ENCODE data around the gene PDE4D.

PDE4D gene

DNA sequence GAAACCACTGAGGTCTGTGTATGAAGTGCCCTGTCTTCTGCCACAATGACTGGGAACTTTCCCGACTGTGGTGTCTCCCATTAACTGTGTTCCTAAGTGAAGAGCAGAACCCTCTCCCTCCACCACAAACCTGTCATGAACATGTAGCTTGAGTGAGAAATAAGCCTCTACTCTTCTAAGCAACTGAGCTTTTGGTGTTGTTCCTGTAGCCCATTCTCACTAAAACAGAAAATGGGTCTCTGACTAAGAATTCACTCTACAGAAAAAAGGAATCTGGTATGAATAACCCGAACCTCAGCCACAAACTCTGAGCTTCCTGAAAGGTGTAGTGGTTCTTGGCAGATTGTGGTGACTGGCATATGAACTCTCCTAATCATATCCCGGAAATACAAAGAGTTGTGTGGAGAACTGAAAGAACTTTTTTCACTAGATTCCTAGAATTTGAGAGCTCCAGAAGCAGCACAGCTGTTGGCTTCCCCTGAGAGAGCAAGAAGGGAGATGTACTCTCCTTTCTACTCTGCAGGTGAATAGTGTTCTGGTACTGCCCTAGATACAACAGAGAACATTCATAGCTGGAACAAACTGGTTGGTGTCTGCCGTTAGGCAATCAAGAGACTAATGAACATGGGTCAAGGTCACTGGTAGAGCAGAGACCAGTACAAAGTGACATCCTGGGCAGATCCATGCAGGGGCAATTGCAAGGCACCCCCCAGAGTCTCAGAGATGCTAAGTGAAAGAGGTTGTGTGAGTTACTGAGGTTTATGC, 283.8 kb downstream of the PDE4D start:
- H3K27me3 ChIP-seq (ENCODE audit: control insufficient read depth, insufficient read depth, low read length, poor library complexity, severe bottlenecking): no peaks in the 10 kb centered on the region
- no peaks in the 10 kb centered on the region for H3K9me3 ChIP-seq (ENCODE audit: control insufficient read depth, low read length)
- 92 to 94% methylated on average over 3 to 4 of the region's 4 CpGs for WGBS, 2 experiments
- H3K36me3 ChIP-seq (ENCODE audit: control insufficient read depth, insufficient read depth, low read length): no peaks in the 10 kb centered on the region
- no peaks in the 10 kb centered on the region for H3K4me1 ChIP-seq (ENCODE audit: control insufficient read depth, insufficient read depth, low read length)
- no peak overlapping the region for H3K27ac ChIP-seq (ENCODE audit: insufficient read depth, low read depth, low read length, poor library complexity, severe bottlenecking)
- H3K4me3 ChIP-seq (ENCODE audit: insufficient read depth, low read depth, low read length): no peak overlapping the region

DNA sequence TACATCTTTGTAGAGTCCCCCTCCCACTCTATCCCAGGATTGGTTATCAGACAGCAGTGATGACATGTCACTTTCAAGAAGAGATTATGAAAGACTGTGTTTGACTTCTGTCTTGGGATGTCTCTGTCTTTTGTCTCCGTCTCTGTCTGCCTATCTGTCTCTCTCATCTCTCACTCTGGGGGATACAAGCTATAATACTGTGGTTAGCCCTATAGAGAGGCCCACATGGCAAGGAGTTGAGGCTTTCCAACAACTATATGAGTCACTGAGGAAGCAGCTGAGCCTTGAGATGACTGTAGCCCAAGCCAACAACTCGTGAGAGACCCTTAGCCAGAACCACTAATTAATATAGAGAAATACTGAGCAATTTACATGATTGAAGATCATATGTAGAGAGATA, 284.8 kb downstream of the PDE4D start:
- Histone ChIP-seq H3K4me3 (ENCODE audit: insufficient read depth, low read depth, low read length) (no peak overlapping the region), H3K9me3 (ENCODE audit: control insufficient read depth, low read length) (no peaks in the 10 kb centered on the region), H3K4me1 (ENCODE audit: control insufficient read depth, insufficient read depth, low read length) (no peaks in the 10 kb centered on the region), H3K27ac (ENCODE audit: insufficient read depth, low read depth, low read length, poor library complexity, severe bottlenecking) (no peak overlapping the region), H3K36me3 (ENCODE audit: control insufficient read depth, insufficient read depth, low read length) (no peaks in the 10 kb centered on the region), H3K27me3 (ENCODE audit: control insufficient read depth, insufficient read depth, low read length, poor library complexity, severe bottlenecking) (no peaks in the 10 kb centered on the region)
- WGBS, 2 experiments: 83 to 94% methylated on average over 2 of the region's 2 CpGs

DNA sequence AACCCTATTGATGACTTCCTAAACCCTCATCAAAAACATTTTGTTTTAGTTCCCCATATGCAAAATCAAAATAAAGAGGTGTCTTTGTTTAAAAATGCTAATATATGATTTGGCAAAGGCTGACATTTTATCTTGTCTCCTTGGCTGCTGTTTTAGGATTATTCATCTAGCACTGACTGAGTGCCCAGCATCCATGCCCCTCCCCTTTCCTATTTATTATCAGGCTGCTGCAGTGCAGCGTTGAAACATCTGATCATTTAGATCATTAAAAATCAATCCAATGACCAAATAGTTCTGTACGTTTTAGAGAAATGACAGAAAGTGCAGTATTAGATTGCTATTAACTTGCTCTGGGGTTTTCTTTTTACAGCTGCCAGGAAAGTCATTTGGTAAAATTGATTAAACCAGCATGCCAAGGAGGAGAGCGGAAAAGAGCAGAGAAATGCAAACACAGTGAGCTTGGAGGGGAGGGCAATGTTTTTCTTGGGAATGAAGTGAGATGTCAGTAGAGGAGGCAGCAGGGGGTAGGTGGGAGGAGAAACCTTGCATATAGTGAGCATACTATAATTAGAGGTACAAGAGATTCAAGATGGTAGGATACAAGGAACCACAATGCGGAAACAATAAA, 286.3 kb downstream of the PDE4D start:
- no peaks in the 10 kb centered on the region for H3K4me1 ChIP-seq (ENCODE audit: control insufficient read depth, insufficient read depth, low read length)
- H3K36me3 ChIP-seq (ENCODE audit: control insufficient read depth, insufficient read depth, low read length): no peaks in the 10 kb centered on the region
- H3K4me3 ChIP-seq (ENCODE audit: insufficient read depth, low read depth, low read length): no peak overlapping the region
- H3K27ac ChIP-seq (ENCODE audit: insufficient read depth, low read depth, low read length, poor library complexity, severe bottlenecking): no peak overlapping the region
- WGBS, 2 experiments: 67 to 75% methylated on average over 4 of the region's 4 CpGs
- H3K9me3 ChIP-seq (ENCODE audit: control insufficient read depth, low read length): no peaks in the 10 kb centered on the region
- H3K27me3 ChIP-seq (ENCODE audit: control insufficient read depth, insufficient read depth, low read length, poor library complexity, severe bottlenecking): no peaks in the 10 kb centered on the region

GRCh38 chr5:59605915-59606314, 287.6 kb downstream of the PDE4D start:
- no peaks in the 10 kb centered on the region for H3K4me1 ChIP-seq (ENCODE audit: control insufficient read depth, insufficient read depth, low read length)
- 100% methylated on average over 1 of the region's 1 CpG; no CpG with 5 or more reads in 1 of the 2 experiments for WGBS, 2 experiments
- H3K9me3 ChIP-seq (ENCODE audit: control insufficient read depth, low read length): no peaks in the 10 kb centered on the region
- no peaks in the 10 kb centered on the region for H3K27me3 ChIP-seq (ENCODE audit: control insufficient read depth, insufficient read depth, low read length, poor library complexity, severe bottlenecking)
- H3K4me3 ChIP-seq (ENCODE audit: insufficient read depth, low read depth, low read length): no peak overlapping the region
- H3K27ac ChIP-seq (ENCODE audit: insufficient read depth, low read depth, low read length, poor library complexity, severe bottlenecking): no peak overlapping the region
- no peaks in the 10 kb centered on the region for H3K36me3 ChIP-seq (ENCODE audit: control insufficient read depth, insufficient read depth, low read length)

DNA sequence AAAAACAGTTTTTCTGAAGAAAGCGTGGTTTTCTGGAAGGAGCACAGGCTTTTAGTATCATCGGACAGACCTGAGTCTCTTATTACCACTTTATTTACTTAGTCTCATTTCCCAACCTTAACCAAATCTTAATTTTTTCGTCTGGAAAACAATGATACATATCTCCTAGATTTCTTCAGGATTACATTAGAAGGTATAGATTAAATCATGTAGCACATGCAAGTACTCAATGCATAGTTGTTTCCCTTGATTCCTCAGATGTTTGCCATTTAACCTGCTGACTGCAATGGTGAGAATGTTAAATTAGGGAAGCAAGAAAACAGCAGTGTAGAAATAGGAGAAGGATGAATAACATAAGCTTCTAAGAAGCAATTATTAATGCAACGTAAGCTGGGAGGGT, 289.4 kb downstream of the PDE4D start:
- no peaks in the 10 kb centered on the region for H3K9me3 ChIP-seq (ENCODE audit: control insufficient read depth, low read length)
- no peaks in the 10 kb centered on the region for H3K27me3 ChIP-seq (ENCODE audit: control insufficient read depth, insufficient read depth, low read length, poor library complexity, severe bottlenecking)
- no peaks in the 10 kb centered on the region for H3K4me1 ChIP-seq (ENCODE audit: control insufficient read depth, insufficient read depth, low read length)
- 71 to 74% methylated on average over 4 of the region's 4 CpGs for WGBS, 2 experiments
- H3K36me3 ChIP-seq (ENCODE audit: control insufficient read depth, insufficient read depth, low read length): no peaks in the 10 kb centered on the region
- no peak overlapping the region for H3K4me3 ChIP-seq (ENCODE audit: insufficient read depth, low read depth, low read length)
- H3K27ac ChIP-seq (ENCODE audit: insufficient read depth, low read depth, low read length, poor library complexity, severe bottlenecking): no peak overlapping the region

- 82 to 87% methylated on average over 3 of the region's 3 CpGs for WGBS, 2 experiments
- Histone ChIP-seq H3K36me3 (ENCODE audit: control insufficient read depth, insufficient read depth, low read length) (no peaks in the 10 kb centered on the region), H3K9me3 (ENCODE audit: control insufficient read depth, low read length) (no peaks in the 10 kb centered on the region), H3K4me1 (ENCODE audit: control insufficient read depth, insufficient read depth, low read length) (no peaks in the 10 kb centered on the region), H3K4me3 (ENCODE audit: insufficient read depth, low read depth, low read length) (no peak overlapping the region), H3K27me3 (ENCODE audit: control insufficient read depth, insufficient read depth, low read length, poor library complexity, severe bottlenecking) (no peaks in the 10 kb centered on the region), H3K27ac (ENCODE audit: insufficient read depth, low read depth, low read length, poor library complexity, severe bottlenecking) (no peak overlapping the region)
These were observed 292.5 kb downstream of the PDE4D start for GRCh38 chr5:59600998-59601397.

- Histone ChIP-seq H3K4me3 (ENCODE audit: insufficient read depth, low read depth, low read length) (no peak overlapping the region), H3K9me3 (ENCODE audit: control insufficient read depth, low read length) (no peaks in the 10 kb centered on the region), H3K4me1 (ENCODE audit: control insufficient read depth, insufficient read depth, low read length) (no peaks in the 10 kb centered on the region), H3K27me3 (ENCODE audit: control insufficient read depth, insufficient read depth, low read length, poor library complexity, severe bottlenecking) (no peaks in the 10 kb centered on the region), H3K27ac (ENCODE audit: insufficient read depth, low read depth, low read length, poor library complexity, severe bottlenecking) (no peak overlapping the region), H3K36me3 (ENCODE audit: control insufficient read depth, insufficient read depth, low read length) (no peaks in the 10 kb centered on the region)
- WGBS, 2 experiments: 90% methylated on average over 2 of the region's 2 CpGs; no CpG with 5 or more reads in 1 of the 2 experiments
These were observed 293.4 kb downstream of the PDE4D start for GRCh38 chr5:59600153-59600552.

DNA sequence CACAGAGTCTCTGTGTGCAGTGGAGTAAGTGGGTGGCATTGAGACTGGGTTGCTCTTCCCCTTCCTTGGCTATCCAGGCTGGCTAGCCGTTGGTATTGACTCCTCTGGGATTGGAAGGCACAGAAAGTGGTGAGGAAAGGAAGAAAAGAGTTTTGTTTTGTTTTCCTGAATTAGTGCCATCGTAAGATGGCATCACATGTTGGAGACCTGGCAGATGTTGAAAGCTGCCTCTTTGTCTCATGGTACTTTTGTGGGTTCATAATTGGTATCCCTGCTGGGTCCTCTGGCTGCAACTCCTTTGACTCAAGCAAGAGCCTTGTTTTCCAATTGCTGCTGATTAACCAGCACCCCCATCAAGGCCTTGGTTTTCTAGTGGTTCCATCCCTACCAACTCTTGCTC, 293.8 kb downstream of the PDE4D start:
- no peak overlapping the region for H3K27ac ChIP-seq (ENCODE audit: insufficient read depth, low read depth, low read length, poor library complexity, severe bottlenecking)
- H3K9me3 ChIP-seq (ENCODE audit: control insufficient read depth, low read length): no peaks in the 10 kb centered on the region
- no peaks in the 10 kb centered on the region for H3K4me1 ChIP-seq (ENCODE audit: control insufficient read depth, insufficient read depth, low read length)
- H3K36me3 ChIP-seq (ENCODE audit: control insufficient read depth, insufficient read depth, low read length): no peaks in the 10 kb centered on the region
- H3K4me3 ChIP-seq (ENCODE audit: insufficient read depth, low read depth, low read length): no peak overlapping the region
- H3K27me3 ChIP-seq (ENCODE audit: control insufficient read depth, insufficient read depth, low read length, poor library complexity, severe bottlenecking): no peaks in the 10 kb centered on the region
- 88 to 94% methylated on average over 2 of the region's 2 CpGs for WGBS, 2 experiments

- H3K4me1 ChIP-seq (ENCODE audit: control insufficient read depth, insufficient read depth, low read length): no peaks in the 10 kb centered on the region
- H3K9me3 ChIP-seq (ENCODE audit: control insufficient read depth, low read length): no peaks in the 10 kb centered on the region
- H3K27me3 ChIP-seq (ENCODE audit: control insufficient read depth, insufficient read depth, low read length, poor library complexity, severe bottlenecking): no peaks in the 10 kb centered on the region
- no peak overlapping the region for H3K27ac ChIP-seq (ENCODE audit: insufficient read depth, low read depth, low read length, poor library complexity, severe bottlenecking)
- no peaks in the 10 kb centered on the region for H3K36me3 ChIP-seq (ENCODE audit: control insufficient read depth, insufficient read depth, low read length)
- WGBS, 2 experiments: 90 to 91% methylated on average over 2 of the region's 2 CpGs
- no peak overlapping the region for H3K4me3 ChIP-seq (ENCODE audit: insufficient read depth, low read depth, low read length)
These were observed 295.0 kb downstream of the PDE4D start for GRCh38 chr5:59598547-59598874.

DNA sequence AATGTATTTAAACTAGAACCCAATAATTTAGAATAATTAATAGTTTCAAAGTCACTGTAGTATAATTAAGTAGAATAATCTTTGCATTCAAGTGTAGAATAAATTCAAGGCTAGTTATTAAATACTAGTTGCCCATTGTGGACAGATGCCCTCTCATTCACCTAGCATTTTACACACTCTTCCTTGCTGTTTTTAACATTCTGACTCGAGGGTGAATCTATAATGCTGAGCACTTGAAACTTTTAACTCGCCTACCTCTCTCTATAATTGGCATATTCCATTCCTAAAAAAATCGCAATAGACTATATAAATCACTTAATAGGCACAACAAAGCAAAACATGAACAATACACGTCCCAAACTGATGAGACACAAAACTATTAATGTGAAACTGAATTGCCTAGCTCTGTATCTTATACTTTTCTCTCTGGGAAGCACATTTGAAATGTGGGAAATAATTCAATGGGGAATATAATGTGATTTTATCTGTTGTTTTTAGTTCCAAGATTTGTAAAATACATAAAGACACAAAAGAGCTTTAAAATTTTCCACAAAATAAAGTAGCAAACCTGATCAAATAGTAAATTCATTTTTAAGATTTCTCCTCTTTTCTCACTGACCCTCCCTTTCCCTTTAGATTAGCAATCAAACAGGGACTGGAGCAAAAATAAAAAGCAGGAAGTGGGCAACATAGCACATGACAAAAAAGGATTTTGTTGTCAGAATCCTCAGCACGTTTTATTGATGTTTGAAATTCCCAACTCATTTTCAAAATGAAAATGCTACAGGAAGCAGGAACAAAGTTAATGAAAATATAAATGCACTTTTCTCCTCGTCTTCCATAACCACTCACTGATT, 295.6 kb downstream of the PDE4D start:
- Histone ChIP-seq H3K36me3 (ENCODE audit: control insufficient read depth, insufficient read depth, low read length) (no peaks in the 10 kb centered on the region), H3K9me3 (ENCODE audit: control insufficient read depth, low read length) (no peaks in the 10 kb centered on the region), H3K27me3 (ENCODE audit: control insufficient read depth, insufficient read depth, low read length, poor library complexity, severe bottlenecking) (no peaks in the 10 kb centered on the region), H3K27ac (ENCODE audit: insufficient read depth, low read depth, low read length, poor library complexity, severe bottlenecking) (no peak overlapping the region), H3K4me3 (ENCODE audit: insufficient read depth, low read depth, low read length) (no peak overlapping the region), H3K4me1 (ENCODE audit: control insufficient read depth, insufficient read depth, low read length) (no peaks in the 10 kb centered on the region)
- 86 to 89% methylated on average over 5 to 6 of the region's 6 CpGs for WGBS, 2 experiments
